Osteoblast (primary cell): Measurements from ENCODE around the gene ZNF277. TPM values are rescaled to one million over a fixed set of nuclear protein-coding genes. Genes with fewer than 3 reads are reported as not detected.

ENCODE experiments used
- DNase-seq: peaks from one replicate; pipeline ENCODE4 v3.0.0; 2011; ENCODE audit warnings: low spot score, mixed read lengths; ENCODE audit not compliant: insufficient read length; ENCODE audit errors: missing footprints
- H2AFZ ChIP-seq: 2 replicates; pipeline ENCODE4 v1.6.0; 2011; ENCODE audit warnings: mild to moderate bottlenecking, low read length
- H3K27ac ChIP-seq: 2 replicates; pipeline ENCODE4 v1.5.1; 2011; ENCODE audit warnings: mild to moderate bottlenecking, low read depth, low read length, moderate library complexity
- H3K27me3 ChIP-seq: 2 replicates; pipeline ENCODE4 v1.6.0; 2012; ENCODE audit warnings: mild to moderate bottlenecking, control low read depth, inconsistent platforms, low read length, moderate library complexity; ENCODE audit not compliant: insufficient read depth
- H3K36me3 ChIP-seq: 2 replicates; pipeline ENCODE4 v1.5.1; 2011; ENCODE audit warnings: mild to moderate bottlenecking, low read length, control low read depth, moderate library complexity; ENCODE audit not compliant: insufficient read depth
- H3K4me1 ChIP-seq: 2 replicates; pipeline ENCODE4 v1.5.1; 2011; ENCODE audit warnings: mild to moderate bottlenecking, low read length, control low read depth, moderate library complexity; ENCODE audit not compliant: insufficient read depth
- H3K4me2 ChIP-seq: 2 replicates; pipeline ENCODE4 v1.6.0; 2011; ENCODE audit warnings: mild to moderate bottlenecking, low read length; ENCODE audit not compliant: insufficient read depth
- H3K4me3 ChIP-seq: fragments of 200-600 bp; sonication (generic); 3 replicates; pipeline ENCODE4 v1.5.1; 2012; ENCODE audit warnings: mild to moderate bottlenecking, low read length, inconsistent platforms; ENCODE audit not compliant: insufficient read depth
- H3K79me2 ChIP-seq: 2 replicates; pipeline ENCODE4 v1.6.0; 2012; ENCODE audit warnings: mild to moderate bottlenecking, low read length, control low read depth, inconsistent platforms; ENCODE audit not compliant: insufficient read depth
- H3K9me3 ChIP-seq: 2 replicates; pipeline ENCODE4 v1.5.1; 2011; ENCODE audit warnings: low read depth, low read length, control low read depth
- H4K20me1 ChIP-seq: 2 replicates; pipeline ENCODE4 v1.6.0; 2012; ENCODE audit warnings: mild to moderate bottlenecking, low read length, control low read depth; ENCODE audit not compliant: insufficient read depth
- CTCF ChIP-seq: IDR thresholded peaks from 2 replicates; pipeline ENCODE4 v1.5.1; 2011; ENCODE audit warnings: mild to moderate bottlenecking, low read depth, low read length, moderate library complexity; ENCODE audit errors: extremely low read depth
- total RNA-seq: library from RNA; depleted of rRNA; stranded (reverse); fragments of >200 nt; gene quantifications from 2 replicates; pipeline ENCODE4 v1.2.3, GENCODE V29; 2012

Gene ZNF277
- total RNA-seq, 1 donor: 58.6 TPM

GRCh38 chr7:112252141-112252540, 45.6 kb downstream of the ZNF277 start:
- H3K4me1 ChIP-seq: no peaks in the 10 kb centered on the region
- H3K4me3 ChIP-seq: no peak overlapping the region
- H3K79me2 ChIP-seq: peaks cover 2% of the 10 kb centered on the region
- no peak for DNase-seq
- no peaks in the 10 kb centered on the region for H3K9me3 ChIP-seq
- no peaks in the 10 kb centered on the region for H4K20me1 ChIP-seq
- H3K27ac ChIP-seq: no peak overlapping the region
- H2AFZ ChIP-seq: no peak overlapping the region
- no peak for TF ChIP-seq CTCF
- no peak overlapping the region for H3K4me2 ChIP-seq
- no peaks in the 10 kb centered on the region for H3K36me3 ChIP-seq
- H3K27me3 ChIP-seq: no peaks in the 10 kb centered on the region

GRCh38 chr7:112252691-112253090, 46.2 kb downstream of the ZNF277 start:
- Histone ChIP-seq H3K9me3 (no peaks in the 10 kb centered on the region), H3K4me1 (no peaks in the 10 kb centered on the region), H3K4me2 (no peak overlapping the region), H3K27me3 (no peaks in the 10 kb centered on the region), H2AFZ (no peak overlapping the region), H3K36me3 (no peaks in the 10 kb centered on the region), H3K27ac (no peak overlapping the region), H4K20me1 (no peaks in the 10 kb centered on the region), H3K79me2 (peaks cover 2% of the 10 kb centered on the region), H3K4me3 (no peak overlapping the region)
- no peak for TF ChIP-seq CTCF
- DNase-seq: no peak

DNA sequence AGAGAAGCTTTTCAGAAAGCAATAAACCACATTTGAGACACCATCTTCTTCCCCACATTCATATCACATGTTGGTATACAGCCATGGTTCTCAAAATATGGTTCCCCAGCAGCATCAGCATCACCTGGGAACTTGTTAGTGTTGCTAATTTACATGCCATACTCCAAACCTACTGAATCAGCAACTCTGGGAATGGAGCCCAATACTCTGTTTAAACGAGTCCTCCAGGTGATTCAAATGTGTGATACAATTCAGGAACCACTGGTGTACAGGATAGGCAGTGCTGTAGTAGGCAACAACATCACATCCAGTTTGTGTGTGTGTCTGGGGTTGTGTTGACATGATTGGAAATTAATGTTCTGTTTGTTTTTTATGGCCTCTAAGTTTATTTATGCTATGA, 47.7 kb downstream of the ZNF277 start:
- H3K4me3 ChIP-seq: no peak overlapping the region
- peaks cover 2% of the 10 kb centered on the region for H3K79me2 ChIP-seq
- H3K27me3 ChIP-seq: no peaks in the 10 kb centered on the region
- DNase-seq: no peak
- H3K4me1 ChIP-seq: no peaks in the 10 kb centered on the region
- no peaks in the 10 kb centered on the region for H4K20me1 ChIP-seq
- no peaks in the 10 kb centered on the region for H3K36me3 ChIP-seq
- H2AFZ ChIP-seq: no peak overlapping the region
- no peaks in the 10 kb centered on the region for H3K9me3 ChIP-seq
- no peak for TF ChIP-seq CTCF
- no peak overlapping the region for H3K4me2 ChIP-seq
- no peak overlapping the region for H3K27ac ChIP-seq

DNA sequence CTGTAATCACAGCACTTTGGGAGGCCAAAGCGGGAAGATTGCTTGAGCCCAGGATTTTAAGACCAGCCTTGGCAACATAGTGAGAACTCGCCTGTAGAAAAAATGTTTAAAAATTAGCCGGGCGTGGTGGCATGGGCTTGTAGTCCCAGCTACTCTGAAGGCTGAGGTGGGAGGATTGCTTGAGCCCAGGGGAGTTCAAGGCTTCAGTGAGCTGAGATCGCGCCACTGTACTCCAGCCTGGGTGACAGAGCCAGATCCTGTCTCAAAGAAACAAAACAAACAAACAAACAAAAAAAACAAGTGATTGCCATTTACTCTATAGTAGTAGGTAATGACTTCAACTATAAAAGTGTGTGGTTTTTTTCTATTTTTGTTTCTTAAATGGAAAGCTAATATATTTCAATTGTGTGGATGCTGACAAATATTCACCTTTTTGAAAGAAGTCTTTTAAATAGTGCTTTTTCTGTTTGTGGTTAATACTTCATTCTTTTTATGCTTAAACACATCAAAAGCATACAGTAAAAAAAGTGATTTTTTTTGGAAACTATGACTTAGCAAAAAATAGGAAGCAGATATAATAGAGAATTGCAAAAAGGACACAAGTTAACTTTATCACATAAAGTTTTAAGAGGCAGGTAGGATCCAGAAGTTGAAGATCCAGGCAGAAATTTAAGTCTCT, 48.4 kb downstream of the ZNF277 start:
- Histone ChIP-seq H3K4me2 (no peak overlapping the region), H3K27me3 (no peaks in the 10 kb centered on the region), H4K20me1 (no peaks in the 10 kb centered on the region), H3K9me3 (no peaks in the 10 kb centered on the region), H3K36me3 (no peaks in the 10 kb centered on the region), H3K79me2 (peaks cover 2% of the 10 kb centered on the region), H2AFZ (no peak overlapping the region), H3K4me3 (no peak overlapping the region), H3K27ac (no peak overlapping the region), H3K4me1 (no peaks in the 10 kb centered on the region)
- no peak for DNase-seq
- no peak for TF ChIP-seq CTCF
